HL-60/S4 treated with retinoic acid at 250 ng/mL for 4 days and 3 days (cell line): Measurements from ENCODE around the gene MFN2.

Experiments used
- in situ Hi-C: fragments of 300-500 bp; cut with MboI; formaldehyde crosslinking; loops from 2 replicates; pipeline ENCODE4 v1.7.0; 2022; ENCODE audit warnings: low sequenced_read_pairs

Gene MFN2

DNA sequence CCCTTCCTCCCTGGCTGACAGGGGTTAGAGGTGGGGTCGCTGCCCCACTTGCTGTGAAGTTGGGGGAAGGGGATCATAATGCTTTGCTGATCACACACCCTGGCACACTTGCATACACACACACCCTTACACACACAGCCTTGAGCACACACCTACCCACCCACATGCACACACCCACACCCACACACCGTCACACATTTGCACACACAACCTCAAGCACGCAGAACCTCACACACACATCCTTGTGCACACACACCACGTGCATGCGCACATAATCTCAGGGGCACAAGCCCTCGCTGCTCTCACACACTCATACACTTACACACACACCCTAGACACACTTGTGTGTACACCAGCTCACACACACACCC lies 66.5 kb downstream of the MFN2 start:
- in situ Hi-C loops = no loop called here

DNA sequence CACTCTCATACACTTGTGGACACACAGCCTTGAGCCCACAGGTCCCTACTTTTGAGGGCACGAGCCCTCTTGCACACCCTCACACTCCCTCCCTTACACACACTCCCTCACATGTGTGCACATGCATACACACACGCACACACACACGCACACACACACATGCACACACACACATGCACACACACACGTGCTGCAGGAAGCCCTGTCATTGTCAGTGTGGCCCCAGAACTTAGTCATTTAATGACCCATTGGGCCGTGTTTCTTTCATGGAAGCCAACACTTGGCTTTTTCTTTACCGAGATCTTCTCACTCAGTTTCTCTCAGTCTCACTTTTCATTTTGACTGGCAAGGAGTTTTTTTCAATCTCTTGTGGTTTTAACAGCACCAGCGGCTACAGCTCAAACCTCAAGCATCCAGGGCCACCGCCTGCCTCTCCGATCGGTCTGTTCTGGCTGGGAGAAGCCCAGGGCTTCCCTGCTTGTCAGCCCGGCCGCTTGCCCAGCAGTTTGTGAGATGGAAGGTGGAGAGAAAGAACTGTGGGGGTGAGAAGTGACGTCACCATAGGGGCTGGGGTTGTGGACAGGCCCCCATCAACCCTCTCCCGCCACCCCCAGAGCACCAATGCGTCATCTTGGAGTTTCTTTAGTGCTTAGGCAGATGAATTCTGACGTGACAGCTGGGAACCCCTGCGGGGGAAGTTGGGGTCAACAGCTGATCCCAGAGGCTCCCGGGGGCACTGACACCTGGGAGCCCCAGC lies 67.1 kb downstream of the MFN2 start:
- in situ Hi-C loops = no loop called here

DNA sequence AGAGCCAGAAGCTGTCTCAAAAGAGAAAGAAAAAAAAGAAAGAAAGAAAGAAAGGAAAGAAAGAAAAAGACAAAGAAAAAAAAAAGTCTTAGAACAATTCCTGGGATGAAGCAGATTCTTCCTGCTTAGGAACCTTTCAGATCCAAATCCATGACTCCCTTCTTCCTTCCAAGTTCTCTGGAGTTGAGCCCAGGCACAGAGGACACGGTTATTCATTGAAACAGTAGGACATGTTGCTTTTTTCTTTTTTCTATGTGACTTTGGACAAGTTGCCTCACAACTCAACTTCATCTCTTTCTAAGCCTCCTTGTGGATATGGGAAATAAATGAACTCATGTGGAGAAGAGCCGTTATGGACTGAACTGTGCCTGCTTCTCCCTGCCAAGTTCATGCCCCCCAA lies 68.1 kb downstream of the MFN2 start:
- in situ Hi-C loops = no loop called here

DNA sequence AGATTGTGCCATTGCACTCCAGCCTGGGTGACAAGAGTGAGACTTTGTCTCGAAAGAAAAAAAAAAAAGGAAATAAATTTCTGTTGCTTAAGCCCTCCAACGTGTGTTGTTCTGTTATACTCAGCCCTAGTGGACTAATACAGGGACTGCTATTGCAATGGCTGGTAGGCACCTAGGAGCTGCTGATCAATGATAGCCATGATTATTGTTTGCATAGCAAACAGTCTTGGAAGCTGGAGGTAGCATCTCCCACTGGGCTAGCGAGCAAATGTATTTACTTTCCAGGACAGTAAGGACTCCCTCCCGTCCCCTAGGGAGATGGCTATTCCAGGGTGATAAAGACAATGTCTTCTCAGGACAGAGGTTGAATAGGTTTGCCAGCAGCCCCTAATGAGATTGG lies 69.4 kb downstream of the MFN2 start:
- in situ Hi-C loops = no loop called here

DNA sequence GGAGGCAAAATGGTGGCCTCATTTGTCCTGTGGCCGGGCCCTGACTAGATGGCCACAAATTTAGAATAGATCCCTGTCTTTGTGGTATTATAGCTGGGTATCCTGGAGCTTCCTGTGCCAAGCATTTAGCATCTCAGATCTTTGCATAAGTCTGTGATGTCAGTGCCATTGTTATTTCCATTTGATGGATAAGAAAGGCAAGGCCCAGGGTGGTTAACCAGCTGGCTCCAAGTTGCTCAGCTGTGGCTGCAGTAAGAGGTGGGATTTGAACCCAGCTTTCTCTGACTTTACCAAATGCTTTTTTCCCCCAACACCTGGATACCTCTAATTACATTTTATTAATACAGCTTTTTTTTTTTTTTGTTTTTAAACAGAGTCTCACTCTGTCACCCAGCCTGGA lies 71.1 kb downstream of the MFN2 start:
- in situ Hi-C loops = no loop called here

DNA sequence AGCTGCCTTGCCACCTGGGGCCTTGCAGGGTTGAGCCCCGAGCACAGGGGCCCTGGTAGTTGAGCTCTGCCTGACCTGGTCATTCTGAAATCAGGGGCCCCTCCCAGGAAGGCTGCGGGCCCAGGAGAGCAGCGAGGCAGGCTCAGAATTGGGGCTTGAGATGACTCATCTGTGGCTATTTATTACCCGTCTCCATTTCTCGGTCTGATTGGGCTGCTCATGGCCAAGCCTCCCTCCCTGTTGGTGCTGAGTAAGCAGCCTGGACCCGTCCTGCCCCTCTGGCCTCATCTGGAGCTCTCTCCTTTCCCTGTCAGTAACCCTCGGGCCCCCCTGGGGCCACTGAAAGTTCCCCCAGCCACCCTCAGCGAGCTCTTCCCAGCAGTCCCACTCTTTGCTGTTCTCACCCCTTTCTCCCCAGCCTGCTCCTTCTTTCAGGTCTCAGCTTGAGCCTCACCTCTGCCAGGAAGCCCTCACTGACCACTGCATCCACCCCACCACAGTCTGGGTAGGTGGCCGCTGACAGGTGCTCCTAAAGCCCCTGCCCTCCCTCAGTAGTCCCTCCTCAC lies 71.8 kb downstream of the MFN2 start:
- in situ Hi-C loops = no loop called here

DNA sequence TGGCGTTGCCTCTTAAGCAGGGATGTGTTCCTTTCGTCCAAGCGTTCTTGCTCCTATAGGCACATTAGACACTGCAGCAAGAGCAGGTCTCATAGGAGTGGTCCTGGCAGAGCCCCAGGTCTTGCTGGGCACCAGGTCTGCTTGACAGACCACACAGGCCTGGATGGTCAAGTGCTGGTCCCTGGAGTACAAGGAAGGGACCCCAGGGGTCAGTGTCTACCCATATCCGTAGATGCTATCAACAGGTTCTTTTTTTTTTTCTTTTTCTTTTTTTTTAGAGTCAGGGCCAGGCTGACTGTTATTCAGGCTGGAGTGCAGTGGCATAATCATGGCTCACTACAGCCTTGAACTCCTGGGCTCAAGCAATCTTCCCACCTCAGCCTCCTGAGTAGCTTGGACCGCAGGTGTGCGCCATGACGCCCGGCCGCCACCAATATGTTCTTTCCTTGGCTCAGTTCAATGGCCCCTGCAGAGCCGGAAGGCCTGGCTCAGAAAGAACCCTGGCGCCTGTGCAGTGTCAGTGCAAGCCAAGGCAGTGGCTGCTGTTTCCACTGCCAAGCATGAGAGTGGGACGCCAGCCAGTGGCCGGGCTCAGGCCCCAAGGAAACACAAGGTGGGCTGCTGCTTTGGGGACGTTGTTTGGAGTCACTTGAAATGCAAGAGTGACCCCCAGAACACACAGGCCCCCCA lies 72.9 kb downstream of the MFN2 start:
- in situ Hi-C loops = no loop called here

DNA sequence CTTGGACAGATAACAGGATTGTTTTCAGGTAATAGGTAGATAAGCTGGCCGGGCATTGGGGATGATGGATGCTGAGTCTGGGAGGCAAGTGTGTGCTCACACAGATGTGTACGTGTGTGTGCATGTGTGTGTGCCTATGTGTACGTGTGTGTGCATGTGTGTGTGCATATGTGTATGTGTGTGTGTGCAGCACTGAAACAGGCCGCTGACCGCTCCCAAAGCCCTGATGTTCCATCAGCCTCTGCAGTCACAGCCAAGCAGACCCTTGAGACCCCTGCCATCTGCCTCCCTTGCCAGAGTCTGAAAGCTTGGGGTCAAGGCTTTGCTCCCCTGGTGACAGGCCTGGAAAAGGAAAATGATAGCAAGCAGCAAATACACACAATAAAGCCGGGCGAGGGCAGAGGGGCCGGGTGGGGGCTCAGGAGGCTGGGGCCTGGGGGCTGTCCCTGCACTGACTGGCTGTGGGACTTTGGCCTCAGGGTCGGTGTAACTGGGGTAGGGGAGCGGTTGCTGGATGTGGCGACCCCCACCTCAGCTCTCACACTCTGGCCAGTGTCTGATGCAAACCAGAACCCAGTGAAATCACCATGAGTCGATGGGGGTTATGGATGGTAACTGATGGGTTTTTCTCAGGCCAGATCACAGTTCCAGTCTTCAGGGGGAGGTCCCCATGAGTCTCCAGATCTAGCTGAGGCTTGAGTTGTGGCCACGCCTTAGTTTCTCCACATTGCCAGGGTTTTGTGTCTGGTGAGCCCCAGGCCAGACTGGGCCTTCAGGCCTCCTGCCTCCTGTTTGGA lies 73.7 kb downstream of the MFN2 start:
- in situ Hi-C loops = no loop called here

DNA sequence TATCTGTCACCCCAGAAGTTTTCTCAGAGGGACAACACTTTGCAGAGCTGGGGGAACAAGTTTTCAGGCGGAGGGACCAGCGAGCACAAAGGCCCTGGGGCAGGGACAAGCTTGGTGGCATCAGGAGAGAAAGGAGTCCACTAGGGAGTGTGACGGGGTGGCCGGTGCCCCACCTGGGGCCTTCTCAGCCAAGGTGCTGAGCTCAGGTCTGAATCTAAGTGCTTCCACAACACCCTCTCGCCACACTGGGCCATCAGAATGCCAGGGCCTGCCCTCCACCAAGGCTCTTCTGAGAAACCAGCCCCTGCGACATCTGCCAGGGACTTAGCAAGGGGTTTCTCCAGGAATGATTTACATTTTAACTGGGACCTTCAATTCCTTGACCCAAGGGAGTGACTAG lies 75.0 kb downstream of the MFN2 start:
- in situ Hi-C loops = no loop called here

DNA sequence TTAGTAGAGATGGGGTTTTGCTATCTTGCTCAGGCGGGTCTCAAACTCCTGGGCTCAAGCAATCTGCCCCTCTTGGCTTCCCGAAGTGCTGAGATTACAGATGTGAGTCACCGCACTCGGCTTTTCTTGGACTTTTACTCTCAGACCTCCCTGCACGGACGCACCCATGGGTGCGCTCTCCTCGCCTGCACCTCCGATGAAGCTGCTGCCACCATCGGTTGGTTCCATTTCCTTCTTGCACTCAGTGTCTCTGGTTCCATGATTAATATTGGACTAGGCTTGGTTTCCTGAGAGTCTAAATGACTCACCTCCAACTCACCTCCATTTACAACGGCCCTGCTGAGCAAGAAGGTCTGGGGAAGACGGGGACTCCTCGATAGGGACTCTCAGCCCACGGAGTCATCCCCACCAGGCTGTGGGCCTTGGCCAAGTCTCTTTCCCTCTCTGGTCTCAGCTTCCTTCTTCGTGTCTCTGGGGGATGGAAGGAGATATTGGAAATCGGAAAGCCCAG lies 76.1 kb downstream of the MFN2 start:
- in situ Hi-C loops = no loop called here

DNA sequence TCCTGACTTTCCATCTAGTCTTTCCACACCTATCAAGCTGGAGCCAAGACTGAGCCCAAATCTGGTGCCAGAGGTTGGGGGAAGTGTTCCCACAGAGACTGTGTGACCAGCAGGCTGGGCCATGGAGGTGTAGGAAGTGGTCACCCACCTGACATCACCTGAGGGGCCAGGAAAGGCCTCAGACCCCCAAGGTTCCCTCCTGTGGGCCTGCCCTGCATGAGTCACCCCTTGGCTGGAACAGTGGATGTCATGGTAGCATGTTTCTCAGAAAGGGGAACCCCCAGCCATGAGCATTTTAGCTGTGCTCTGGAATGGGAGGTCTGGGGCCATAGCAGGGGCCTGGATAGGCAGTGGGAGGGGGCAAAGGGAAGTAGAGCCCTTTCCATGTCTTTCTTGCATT lies 77.1 kb downstream of the MFN2 start:
- in situ Hi-C loops = no loop called here

DNA sequence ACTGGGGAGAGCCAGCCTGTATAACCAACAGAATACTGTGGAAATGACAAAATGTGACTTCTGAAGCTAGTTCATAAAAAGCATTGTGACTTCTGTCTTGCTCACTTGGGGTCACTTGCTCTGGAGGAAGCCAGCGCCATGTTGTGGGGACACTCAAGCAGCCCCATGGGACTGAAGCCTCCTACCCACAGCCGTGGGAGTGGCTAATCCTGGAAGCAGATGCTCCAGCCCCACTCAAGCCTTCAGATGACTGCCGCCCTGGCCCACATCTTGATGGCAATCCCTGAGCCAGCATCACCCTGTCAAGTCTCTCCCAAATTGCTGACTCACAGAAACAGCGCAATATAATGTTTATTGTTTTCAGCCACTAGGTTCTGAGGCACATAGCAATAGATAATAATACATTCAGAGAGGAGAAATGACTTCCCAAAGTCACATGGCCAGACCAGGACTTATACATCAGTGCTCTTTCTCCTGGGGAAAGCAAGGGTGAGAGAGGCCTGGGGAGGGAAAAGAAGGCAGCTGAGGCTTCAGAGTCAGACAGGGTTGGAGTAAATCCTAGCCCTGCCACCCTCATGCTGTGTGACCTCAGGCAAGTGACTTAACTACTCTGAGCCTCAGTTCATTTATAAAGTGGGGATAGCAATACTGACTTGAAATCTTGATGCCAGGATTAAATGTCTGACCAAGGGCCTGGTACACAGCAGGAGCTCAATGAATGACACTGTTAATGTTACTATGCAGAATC lies 77.9 kb downstream of the MFN2 start:
- in situ Hi-C loops = no loop called here

DNA sequence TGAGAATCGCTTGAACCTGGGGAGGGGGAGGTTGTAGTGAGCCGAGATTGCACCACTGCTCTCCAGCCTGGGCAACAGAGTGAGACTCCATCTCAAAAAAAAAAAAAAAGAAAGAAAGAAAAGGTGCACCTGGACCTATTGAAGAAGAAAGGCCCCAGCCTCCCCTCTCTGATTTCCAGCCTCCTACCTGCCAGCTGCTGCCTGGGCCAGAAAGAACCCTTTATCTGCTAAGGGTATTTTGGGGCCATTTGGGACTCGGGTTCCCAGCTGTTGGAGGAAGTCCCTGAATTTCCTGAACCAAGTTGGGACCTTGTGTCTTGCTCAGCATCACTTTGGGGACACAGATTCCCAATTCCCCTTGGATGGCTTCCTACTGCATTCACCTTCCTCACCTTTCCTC lies 79.0 kb downstream of the MFN2 start:
- in situ Hi-C loops = no loop called here

DNA sequence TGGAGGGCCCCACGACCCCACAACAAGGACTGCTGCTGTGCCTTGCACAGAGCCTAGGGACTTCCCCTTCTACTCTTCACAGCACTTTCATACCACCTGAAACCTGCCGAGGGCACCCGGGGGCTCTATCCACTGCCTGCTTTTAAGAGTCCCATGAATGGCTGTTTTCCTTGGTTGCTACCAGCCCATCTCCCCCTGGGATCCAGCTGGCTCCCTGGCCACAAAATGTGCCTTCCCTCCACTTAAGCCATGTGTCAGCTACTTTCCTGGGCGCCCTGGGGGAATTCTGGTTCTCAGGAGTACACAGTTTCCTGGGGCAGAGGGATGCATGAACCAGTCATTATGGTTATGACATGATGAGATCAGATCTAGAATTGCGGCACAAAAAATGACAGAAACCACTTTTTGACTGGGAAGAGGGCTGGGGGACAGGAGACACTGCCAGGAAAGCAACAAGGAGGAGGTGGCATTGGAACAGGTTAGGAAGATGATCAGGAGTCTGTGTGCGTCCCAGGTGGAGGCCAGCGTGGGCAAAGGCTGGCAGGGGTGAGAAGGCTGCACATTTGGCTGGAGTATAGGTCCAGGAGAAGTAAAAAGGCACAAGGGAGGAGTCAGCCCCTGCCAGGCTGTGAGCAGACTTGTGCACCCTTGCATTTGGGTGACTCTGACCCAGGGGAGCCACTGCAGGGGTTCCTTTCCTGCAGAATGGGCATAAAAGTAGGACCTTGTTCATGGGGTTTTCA lies 79.6 kb downstream of the MFN2 start:
- in situ Hi-C loops = no loop called here

DNA sequence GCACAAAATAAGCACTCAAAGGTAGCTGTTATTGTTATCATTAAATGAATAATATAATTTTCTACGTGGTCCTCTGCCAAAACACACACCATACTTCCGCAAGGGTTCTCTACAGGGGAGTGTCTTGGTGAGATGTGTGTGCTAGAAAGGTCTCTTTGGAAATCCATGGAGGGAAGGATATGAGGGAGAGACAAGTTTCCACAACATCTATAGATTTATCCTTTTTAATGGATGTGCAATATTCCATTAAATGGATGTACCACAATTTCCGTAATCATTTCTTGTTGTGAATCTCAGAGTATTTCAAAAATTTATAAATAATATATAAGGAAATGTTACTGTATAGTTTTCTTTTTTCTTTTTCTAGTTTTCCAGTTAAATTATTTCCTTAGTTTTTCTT lies 80.3 kb downstream of the MFN2 start:
- in situ Hi-C loops = no loop called here
